Stimulated activated CD4-positive, alpha-beta T cell treated with anti-CD3 and anti-CD28 coated beads, Interleukin-1b, Interleukin-23, amount 100 ng/mL, for 24 hours (primary cell): Measurements from ENCODE around the gene SCMH1.
A peak's percentile ranks its signal among the peaks of the same experiment; 100 is the strongest.

Source experiments
- DNase-seq, 4 experiments: peaks; one replicate each; pipeline ENCODE4 v3.0.0-alpha.2; 2020; ENCODE audit warnings: low read depth in 4 of 4, low spot score in 1 of 4

Gene SCMH1

DNA sequence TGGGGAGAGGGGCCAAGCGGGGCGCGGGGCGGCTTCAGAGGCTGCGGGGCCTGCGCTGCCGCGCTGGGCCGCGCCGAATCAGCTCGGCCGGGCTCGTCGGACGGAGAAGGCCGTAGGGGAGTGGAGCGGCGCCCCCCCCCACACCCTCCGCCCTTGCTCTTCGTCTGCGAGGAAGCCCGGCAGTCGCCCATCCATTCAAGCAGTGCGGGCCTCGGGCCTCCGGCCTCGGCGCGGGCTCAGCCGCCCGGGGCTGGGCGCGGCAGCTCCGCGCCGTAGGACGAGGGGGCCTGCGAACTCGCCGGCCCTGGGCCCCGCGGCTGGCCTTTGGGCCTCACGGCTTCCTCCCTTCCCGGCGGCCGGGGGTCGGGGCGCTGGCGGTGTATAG is 262.0 kb downstream of the SCMH1 start:
- DNase-seq, result no peak

DNA sequence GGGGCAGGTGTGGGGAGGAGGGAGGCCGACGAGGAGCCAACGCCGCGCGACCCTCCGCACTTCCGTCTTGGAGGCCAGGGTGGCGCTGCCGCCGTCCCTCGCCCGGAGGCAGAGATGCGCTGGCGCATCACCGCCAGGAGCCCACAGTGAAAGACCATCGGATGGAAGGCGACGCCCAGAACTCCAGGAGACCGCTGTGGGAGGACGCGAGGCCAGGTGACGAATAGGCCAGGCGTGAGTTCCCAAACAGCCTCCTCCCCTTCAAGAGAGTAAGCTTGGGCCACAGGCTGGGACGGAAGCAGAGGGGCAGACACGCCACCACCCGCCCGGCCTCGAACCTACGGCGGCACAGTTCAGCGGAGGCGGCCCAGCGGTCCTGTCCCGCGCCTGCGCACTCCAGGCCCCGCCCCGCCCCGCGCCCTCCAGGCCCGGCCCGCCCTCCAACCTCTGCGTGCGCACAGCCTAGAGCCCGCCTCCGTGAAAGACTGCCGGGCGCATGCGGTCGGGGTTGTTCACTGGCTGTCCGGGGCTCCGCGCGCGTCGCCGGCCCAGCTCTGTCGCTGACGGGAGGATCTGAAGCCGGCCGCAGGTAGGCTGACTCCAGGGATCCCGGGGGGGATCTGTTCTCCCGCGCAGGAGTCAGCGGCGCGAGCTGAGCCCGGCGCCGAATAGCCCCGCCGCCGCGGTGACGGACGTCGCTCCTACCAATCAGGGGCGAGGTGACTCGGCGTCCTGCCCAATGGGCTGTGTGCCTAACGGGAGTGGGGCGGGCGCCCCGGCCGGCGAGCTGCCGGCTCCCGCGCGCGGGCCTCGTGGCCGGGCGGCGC is 262.7 kb downstream of the SCMH1 start, which contains the start of gene CTPS1:
Gene CTPS1, plus strand, starts transcription at position 456 of the 827 bp plus-strand sequence. CDS start 3,595 bp downstream, outside the sequence.
- peak; percentile 88 to 94 (median 92) for DNase-seq

- DNase-seq, result no peak
Observed at GRCh38 chr1:40978886-40979240, 263.2 kb downstream of the SCMH1 start.

GRCh38 chr1:40977716-40978115 is 264.4 kb downstream of the SCMH1 start:
- DNase-seq, result no peak
